HG03066 (cell line): ENCODE data around the gene SLC1A6.
"Not testable (repeated sequence)": the region's sequence is repeated elsewhere in the genome, so short reads cannot be mapped to it uniquely, and the experiment has no call there.

Experiments used
- ATAC-seq: cut with Tn5 transposase; IDR thresholded peaks from one replicate; pipeline ENCODE4 v1.9.1; 2021; ENCODE audit warnings: low read depth; ENCODE audit not compliant: unreplicated experiment

Gene SLC1A6

GRCh38 chr19:14979476-14980255, at the start of gene SLC1A6:
Gene SLC1A6, minus strand, starts transcription at chr19:14979864. Its CDS starts 6,954 bp downstream, at chr19:14972910.
- ATAC-seq = no peak

GRCh38 chr19:15028490-15028889, 48.8 kb upstream of the SLC1A6 start:
- no peak for ATAC-seq

GRCh38 chr19:15025217-15025616, 45.6 kb upstream of the SLC1A6 start:
- ATAC-seq = no peak

GRCh38 chr19:15022752-15023151, 43.1 kb upstream of the SLC1A6 start:
- ATAC-seq = no peak

- no peak for ATAC-seq
Measured at GRCh38 chr19:15021286-15022007, 41.8 kb upstream of the SLC1A6 start.

- ATAC-seq = not testable (repeated sequence)
Measured at GRCh38 chr19:15018836-15019235, 39.2 kb upstream of the SLC1A6 start.

GRCh38 chr19:15015946-15016542, 36.4 kb upstream of the SLC1A6 start:
- ATAC-seq = no peak

GRCh38 chr19:15014579-15014978, 34.9 kb upstream of the SLC1A6 start:
- no peak for ATAC-seq

GRCh38 chr19:15010501-15011300, 31.0 kb upstream of the SLC1A6 start:
- no peak for ATAC-seq

- no peak for ATAC-seq
Measured at GRCh38 chr19:15008308-15008707, 28.6 kb upstream of the SLC1A6 start.

- ATAC-seq = no peak
Measured at GRCh38 chr19:14997981-14998380, 18.3 kb upstream of the SLC1A6 start.

- no peak for ATAC-seq
Measured at GRCh38 chr19:14992780-14993179, 13.1 kb upstream of the SLC1A6 start.

- no peak for ATAC-seq
Measured at GRCh38 chr19:14985133-14985532, 5.5 kb upstream of the SLC1A6 start.

- no peak for ATAC-seq
Measured at GRCh38 chr19:14978161-14978776, 1.4 kb downstream of the SLC1A6 start.

GRCh38 chr19:14977128-14977527, 2.5 kb downstream of the SLC1A6 start:
- ATAC-seq = no peak

GRCh38 chr19:14974488-14974887, 5.2 kb downstream of the SLC1A6 start:
- ATAC-seq = no peak

GRCh38 chr19:14972676-14973075, 7.0 kb downstream of the SLC1A6 start:
- ATAC-seq = no peak

- ATAC-seq = no peak
Measured at GRCh38 chr19:14971474-14971873, 8.2 kb downstream of the SLC1A6 start.

GRCh38 chr19:14968247-14968646, 11.4 kb downstream of the SLC1A6 start:
- ATAC-seq = no peak

GRCh38 chr19:14961956-14962685, 17.5 kb downstream of the SLC1A6 start:
- no peak for ATAC-seq
